ENCODE results near the gene LDHAL6B.

- no peak for TF ChIP-seq CTCF (IDR thresholded peaks at IDR 0.05)
- TF ChIP-seq POLR2A (IDR thresholded peaks at IDR 0.05; ENCODE audit: low read depth), result no peak
Measured at GRCh38 chr15:59250249-59250648, 43.6 kb downstream of the LDHAL6B start.

Measured in esophagus muscularis mucosa (tissue), 3 donors.